Type B pancreatic cell (in vitro differentiated cells): Measurements from ENCODE around the gene FRS2. TPM values are rescaled to one million over a fixed set of nuclear protein-coding genes. Genes with fewer than 3 reads are reported as not detected.

Source experiments
- DNase-seq: peaks from one replicate; pipeline ENCODE4 v3.0.0; 2021; ENCODE audit warnings: mixed read lengths; ENCODE audit not compliant: unreplicated experiment; ENCODE audit errors: extremely low spot score
- H3K27ac Mint-ChIP-seq: 2 replicates; pipeline ENCODE4 v1.8.0; 2021; ENCODE audit warnings: mild to moderate bottlenecking, mixed read lengths
- H3K27me3 Mint-ChIP-seq: 2 replicates; pipeline ENCODE4 v1.8.0; 2021; ENCODE audit warnings: mixed read lengths
- H3K36me3 Mint-ChIP-seq: 2 replicates; pipeline ENCODE4 v1.8.0; 2021; ENCODE audit warnings: mixed read lengths
- H3K4me1 Mint-ChIP-seq: one replicate; pipeline ENCODE4 v1.8.0; 2021; ENCODE audit warnings: mixed read lengths; ENCODE audit not compliant: unreplicated experiment
- H3K4me3 Mint-ChIP-seq: 2 replicates; pipeline ENCODE4 v1.8.0; 2021; ENCODE audit warnings: mild to moderate bottlenecking, mixed read lengths
- H3K9me3 Mint-ChIP-seq: 2 replicates; pipeline ENCODE4 v1.8.0; 2021; ENCODE audit warnings: mixed read lengths
- total RNA-seq: library from RNA; stranded (reverse); gene quantifications from 2 replicates; pipeline ENCODE4 v1.2.1, GENCODE V29; 2021; ENCODE audit warnings: low replicate concordance
- TF ChIP-seq, protein P1 (sequence below): fragments of 200-600 bp; sonication (generic); conservative IDR thresholded peaks from 2 replicates; pipeline ENCODE4 v1.5.0; 2021; ENCODE audit warnings: antibody characterized with exemption, mild to moderate bottlenecking

The FRS2 gene
- total RNA-seq, 1 donor from 2014 or later: 39.5 TPM

DNA sequence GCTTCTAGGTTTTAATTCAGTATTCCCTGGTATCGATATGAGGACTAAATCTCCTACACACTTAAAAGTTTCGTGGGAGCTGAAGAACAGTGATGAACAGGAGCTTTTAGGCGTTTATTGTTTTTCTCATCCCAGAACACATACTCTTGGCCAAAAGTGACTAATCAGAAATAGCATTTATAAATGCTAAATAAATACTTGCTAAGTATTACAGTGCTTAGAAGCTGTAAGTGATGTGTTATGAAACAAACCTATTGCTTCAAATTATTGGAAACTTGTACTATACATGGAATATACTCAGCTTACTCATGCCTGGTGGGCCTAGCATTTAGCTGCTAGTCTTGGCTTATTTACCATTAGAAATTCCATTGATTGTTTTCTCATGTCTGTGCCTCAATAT, 24.9 kb downstream of the FRS2 start:
- no peak overlapping the region for H3K27ac Mint-ChIP-seq
- peaks cover 15% of the 10 kb centered on the region for H3K36me3 Mint-ChIP-seq
- H3K9me3 Mint-ChIP-seq: no peaks in the 10 kb centered on the region
- no peaks in the 10 kb centered on the region for H3K27me3 Mint-ChIP-seq
- DNase-seq: no peak
- no peak overlapping the region for H3K4me3 Mint-ChIP-seq
- peaks cover 7% of the 10 kb centered on the region for H3K4me1 Mint-ChIP-seq
- TF ChIP-seq, protein P1, sequence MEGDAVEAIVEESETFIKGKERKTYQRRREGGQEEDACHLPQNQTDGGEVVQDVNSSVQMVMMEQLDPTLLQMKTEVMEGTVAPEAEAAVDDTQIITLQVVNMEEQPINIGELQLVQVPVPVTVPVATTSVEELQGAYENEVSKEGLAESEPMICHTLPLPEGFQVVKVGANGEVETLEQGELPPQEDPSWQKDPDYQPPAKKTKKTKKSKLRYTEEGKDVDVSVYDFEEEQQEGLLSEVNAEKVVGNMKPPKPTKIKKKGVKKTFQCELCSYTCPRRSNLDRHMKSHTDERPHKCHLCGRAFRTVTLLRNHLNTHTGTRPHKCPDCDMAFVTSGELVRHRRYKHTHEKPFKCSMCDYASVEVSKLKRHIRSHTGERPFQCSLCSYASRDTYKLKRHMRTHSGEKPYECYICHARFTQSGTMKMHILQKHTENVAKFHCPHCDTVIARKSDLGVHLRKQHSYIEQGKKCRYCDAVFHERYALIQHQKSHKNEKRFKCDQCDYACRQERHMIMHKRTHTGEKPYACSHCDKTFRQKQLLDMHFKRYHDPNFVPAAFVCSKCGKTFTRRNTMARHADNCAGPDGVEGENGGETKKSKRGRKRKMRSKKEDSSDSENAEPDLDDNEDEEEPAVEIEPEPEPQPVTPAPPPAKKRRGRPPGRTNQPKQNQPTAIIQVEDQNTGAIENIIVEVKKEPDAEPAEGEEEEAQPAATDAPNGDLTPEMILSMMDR: no peak

DNA sequence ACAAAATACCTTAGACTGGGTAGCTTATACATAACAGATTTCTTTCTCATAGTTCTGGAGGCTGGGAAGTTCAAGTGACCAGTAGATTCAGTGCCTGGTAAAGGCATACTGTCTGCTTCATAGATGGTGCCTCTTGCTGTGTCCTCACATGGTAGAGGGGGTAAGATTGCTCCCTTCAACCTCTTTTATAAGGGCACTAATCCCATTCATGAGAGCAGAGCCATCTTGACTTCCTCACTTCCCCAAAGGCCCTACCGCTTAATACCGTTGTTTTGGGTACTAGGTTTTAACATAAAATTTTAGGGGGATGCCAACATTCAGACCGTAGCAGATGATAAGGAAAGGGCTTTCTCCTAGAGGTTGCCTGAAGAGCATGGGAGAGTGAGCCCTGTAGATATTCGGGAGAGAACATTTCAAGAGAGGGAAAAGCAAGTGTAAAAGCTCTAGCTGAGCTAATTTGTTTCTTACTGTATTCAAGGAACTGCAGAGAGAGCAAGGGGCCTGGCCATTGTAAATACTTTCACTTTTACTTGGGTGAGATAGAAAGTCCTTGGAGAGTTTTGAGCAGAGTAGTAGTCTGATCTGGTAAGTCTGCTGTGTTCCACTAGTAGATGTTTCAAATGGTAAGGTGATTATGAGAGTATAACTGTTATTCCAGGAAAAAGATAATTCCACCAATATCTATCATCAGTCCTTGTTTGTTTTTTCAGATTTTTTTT, 27.3 kb downstream of the FRS2 start:
- Mint-ChIP-seq H3K36me3 (peaks cover 12% of the 10 kb centered on the region), H3K9me3 (no peaks in the 10 kb centered on the region), H3K27ac (no peak overlapping the region), H3K27me3 (no peaks in the 10 kb centered on the region), H3K4me3 (no peak overlapping the region), H3K4me1 (peaks cover 3% of the 10 kb centered on the region)
- no peak for DNase-seq
- TF ChIP-seq, protein P1: no peak

DNA sequence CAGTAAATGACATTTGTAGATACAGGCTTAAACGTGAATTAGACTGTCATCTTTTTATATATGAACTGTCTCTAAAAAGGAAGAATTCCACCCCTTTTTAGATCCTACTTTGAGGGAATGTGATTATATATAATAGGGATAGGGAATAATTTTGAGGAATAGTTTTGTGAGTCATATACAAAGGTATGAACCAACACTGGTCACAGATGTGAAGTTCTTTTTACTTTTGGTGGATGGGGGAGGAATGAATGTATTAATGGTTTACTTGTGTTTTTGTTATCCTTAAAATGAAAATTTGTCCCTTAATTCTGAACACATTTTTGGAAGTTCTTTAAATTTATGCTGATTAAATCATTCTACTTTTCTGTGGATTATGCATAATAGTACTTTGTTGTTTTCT, 30.4 kb downstream of the FRS2 start:
- no peak overlapping the region for H3K4me3 Mint-ChIP-seq
- peaks cover 10% of the 10 kb centered on the region for H3K4me1 Mint-ChIP-seq
- DNase-seq: no peak
- H3K27ac Mint-ChIP-seq: no peak overlapping the region
- no peaks in the 10 kb centered on the region for H3K27me3 Mint-ChIP-seq
- TF ChIP-seq, protein P1: no peak
- no peaks in the 10 kb centered on the region for H3K9me3 Mint-ChIP-seq
- H3K36me3 Mint-ChIP-seq: peaks cover 6% of the 10 kb centered on the region

- Mint-ChIP-seq H3K9me3 (no peaks in the 10 kb centered on the region), H3K27ac (no peak overlapping the region), H3K4me3 (no peak overlapping the region), H3K27me3 (no peaks in the 10 kb centered on the region), H3K4me1 (peaks cover 10% of the 10 kb centered on the region), H3K36me3 (peaks cover 6% of the 10 kb centered on the region)
- no peak for DNase-seq
- TF ChIP-seq, protein P1: no peak
These were observed 31.1 kb downstream of the FRS2 start for GRCh38 chr12:69501154-69501895.

DNA sequence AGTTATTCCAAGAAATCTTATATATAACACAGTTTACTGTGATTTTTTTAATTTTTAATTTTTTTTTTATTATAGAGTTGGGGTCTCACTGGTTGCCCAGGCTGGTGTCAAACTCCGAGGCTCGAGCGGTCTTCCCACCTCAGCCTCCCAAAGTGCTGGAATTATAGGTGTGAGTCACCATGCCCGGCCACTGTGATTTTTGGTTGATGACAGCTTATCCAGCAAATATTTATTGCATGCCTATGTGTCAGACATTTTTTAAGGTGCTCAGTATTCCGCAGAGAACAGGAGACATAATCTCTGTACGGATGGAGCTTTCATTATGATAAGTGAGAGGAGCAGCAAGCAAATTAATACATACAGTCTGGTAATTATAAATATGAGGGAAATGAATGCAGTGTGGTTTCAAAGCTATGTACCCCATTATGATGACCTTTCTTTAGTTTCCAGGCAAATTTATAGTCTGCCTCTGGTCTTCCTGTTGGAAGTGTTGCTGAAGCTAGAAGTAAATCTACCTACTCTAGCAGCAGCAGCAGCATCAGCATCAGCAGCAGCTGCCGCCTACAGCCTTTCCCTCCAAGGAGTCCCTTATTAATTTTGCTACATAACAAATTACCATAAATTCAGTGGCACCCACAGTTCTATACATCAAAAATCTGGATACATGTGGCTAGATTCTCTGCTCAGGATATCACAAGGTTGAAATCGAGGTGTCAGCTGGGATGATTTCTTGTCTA, 32.3 kb downstream of the FRS2 start:
- H3K36me3 Mint-ChIP-seq: peaks cover 6% of the 10 kb centered on the region
- H3K4me3 Mint-ChIP-seq: no peak overlapping the region
- DNase-seq: no peak
- no peaks in the 10 kb centered on the region for H3K9me3 Mint-ChIP-seq
- no peaks in the 10 kb centered on the region for H3K27me3 Mint-ChIP-seq
- peaks cover 10% of the 10 kb centered on the region for H3K4me1 Mint-ChIP-seq
- no peak overlapping the region for H3K27ac Mint-ChIP-seq
- TF ChIP-seq, protein P1: no peak
